GM12865 (cell line): Measurements from ENCODE around the gene CFAP46.
"Not testable (repeated sequence)": the region's sequence is repeated elsewhere in the genome, so short reads cannot be mapped to it uniquely, and the experiment has no call there.

Experiments used
- DNase-seq: peaks from one replicate; pipeline ENCODE4 v3.0.0; 2010; ENCODE audit warnings: low read depth
- H3K4me3 ChIP-seq: 2 replicates; pipeline ENCODE4 v1.5.1; 2011; ENCODE audit warnings: mild to moderate bottlenecking, low read depth, low read length, control low read depth
- TF ChIP-seq, protein P1 (sequence below): IDR thresholded peaks from 2 replicates; pipeline ENCODE4 v1.5.1; 2011; ENCODE audit warnings: low read length, control low read depth, low read depth, inconsistent platforms; ENCODE audit not compliant: insufficient read depth; ENCODE audit errors: missing control alignments

Gene CFAP46

GRCh38 chr10:132793871-132794849, 148.2 kb downstream of the CFAP46 start:
- H3K4me3 ChIP-seq = no peak overlapping the region
- TF ChIP-seq, protein P1, sequence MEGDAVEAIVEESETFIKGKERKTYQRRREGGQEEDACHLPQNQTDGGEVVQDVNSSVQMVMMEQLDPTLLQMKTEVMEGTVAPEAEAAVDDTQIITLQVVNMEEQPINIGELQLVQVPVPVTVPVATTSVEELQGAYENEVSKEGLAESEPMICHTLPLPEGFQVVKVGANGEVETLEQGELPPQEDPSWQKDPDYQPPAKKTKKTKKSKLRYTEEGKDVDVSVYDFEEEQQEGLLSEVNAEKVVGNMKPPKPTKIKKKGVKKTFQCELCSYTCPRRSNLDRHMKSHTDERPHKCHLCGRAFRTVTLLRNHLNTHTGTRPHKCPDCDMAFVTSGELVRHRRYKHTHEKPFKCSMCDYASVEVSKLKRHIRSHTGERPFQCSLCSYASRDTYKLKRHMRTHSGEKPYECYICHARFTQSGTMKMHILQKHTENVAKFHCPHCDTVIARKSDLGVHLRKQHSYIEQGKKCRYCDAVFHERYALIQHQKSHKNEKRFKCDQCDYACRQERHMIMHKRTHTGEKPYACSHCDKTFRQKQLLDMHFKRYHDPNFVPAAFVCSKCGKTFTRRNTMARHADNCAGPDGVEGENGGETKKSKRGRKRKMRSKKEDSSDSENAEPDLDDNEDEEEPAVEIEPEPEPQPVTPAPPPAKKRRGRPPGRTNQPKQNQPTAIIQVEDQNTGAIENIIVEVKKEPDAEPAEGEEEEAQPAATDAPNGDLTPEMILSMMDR = no peak
- no peak for DNase-seq

GRCh38 chr10:132793213-132793612, 149.2 kb downstream of the CFAP46 start:
- H3K4me3 ChIP-seq = no peak overlapping the region
- TF ChIP-seq, protein P1 = no peak
- no peak for DNase-seq

- no peak for DNase-seq
- TF ChIP-seq, protein P1 = no peak
- no peak overlapping the region for H3K4me3 ChIP-seq
These were observed 149.6 kb downstream of the CFAP46 start for GRCh38 chr10:132792796-132793195.

DNA sequence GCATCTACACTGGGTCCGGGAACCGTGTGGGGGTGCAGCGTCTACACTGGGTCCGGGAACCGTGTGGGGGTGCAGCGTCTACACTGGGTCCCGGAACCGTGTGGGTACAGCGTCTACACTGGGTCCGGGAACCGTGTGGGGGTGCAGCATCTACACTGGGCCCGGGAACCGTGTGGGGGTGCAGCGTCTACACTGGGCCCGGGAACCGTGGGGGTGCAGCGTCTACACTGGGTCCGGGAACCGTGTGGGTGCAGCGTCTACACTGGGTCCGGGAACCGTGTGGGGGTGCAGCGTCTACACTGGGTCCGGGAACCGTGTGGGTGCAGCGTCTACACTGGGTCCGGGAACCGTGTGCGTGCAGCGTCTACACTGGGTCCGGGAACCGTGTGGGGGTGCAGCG, 150.3 kb downstream of the CFAP46 start:
- DNase-seq, H3K4me3 ChIP-seq: not testable (repeated sequence)

DNA sequence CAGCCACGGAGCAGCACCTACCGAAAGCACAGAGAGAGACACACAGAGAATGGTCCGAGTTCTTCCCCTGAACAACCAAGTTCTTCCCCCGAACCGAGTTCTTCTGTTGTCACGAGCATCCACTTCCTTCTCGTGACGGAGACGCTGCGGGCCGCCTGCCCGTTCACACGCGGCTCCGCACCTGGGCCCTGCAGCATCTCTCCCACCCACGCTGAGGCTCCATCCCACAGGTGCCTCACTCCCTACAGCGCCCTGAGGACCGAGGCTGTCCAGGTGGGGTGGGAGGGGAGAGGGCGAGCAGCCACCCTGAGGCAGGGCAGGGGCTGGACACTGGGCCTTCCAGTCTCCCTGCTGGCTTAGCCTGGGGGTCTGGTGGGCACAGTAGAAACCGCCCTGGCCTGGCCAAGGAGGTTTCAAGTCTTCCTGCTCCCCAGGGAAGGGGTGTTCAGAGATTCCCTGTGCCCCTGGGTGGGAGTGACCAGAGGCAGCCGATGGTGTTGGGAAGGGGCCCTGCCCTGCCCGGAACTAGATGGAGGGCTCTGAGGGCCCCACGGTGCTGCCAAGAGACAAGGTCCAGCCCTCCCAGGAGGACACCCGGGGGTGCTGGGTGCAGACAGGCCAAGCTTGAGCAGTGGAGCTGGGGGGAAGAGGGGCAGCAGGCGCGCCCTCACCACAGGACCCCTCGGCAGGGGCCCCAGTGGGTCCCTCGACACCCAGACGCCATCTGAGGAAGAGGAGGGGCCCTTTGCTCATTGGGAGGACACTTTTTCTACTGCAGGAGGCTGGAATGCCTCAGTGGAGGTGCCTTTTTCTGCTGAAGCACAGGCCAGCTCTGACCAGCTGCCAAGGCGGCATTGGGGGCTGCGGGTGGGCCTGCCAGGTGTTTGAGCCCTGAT, 151.2 kb downstream of the CFAP46 start:
- no peak for DNase-seq
- no peak overlapping the region for H3K4me3 ChIP-seq
- TF ChIP-seq, protein P1 = no peak

GRCh38 chr10:132790470-132790869, 151.9 kb downstream of the CFAP46 start:
- DNase-seq = no peak
- TF ChIP-seq, protein P1 = no peak
- no peak overlapping the region for H3K4me3 ChIP-seq

GRCh38 chr10:132789659-132790148, 152.7 kb downstream of the CFAP46 start:
- no peak overlapping the region for H3K4me3 ChIP-seq
- no peak for DNase-seq
- TF ChIP-seq, protein P1 = no peak
